ENCODE measurements around the gene NDST3.

GRCh38 chr4:118284169-118284568, 249.9 kb downstream of the NDST3 start:
- TF ChIP-seq POLR2A (IDR thresholded peaks at IDR 0.05) (no peak), CTCF (IDR thresholded peaks at IDR 0.05) (no peak), POLR2AphosphoS5 (IDR thresholded peaks at IDR 0.05) (no peak)
